Ovary (tissue), 3 donors: Measurements from ENCODE around the gene SKIL.

Experiments
- CTCF ChIP-seq, 3 donors: fragments of 450-650 bp in 2 of 3; fragments of 200-600 bp in 1 of 3; IDR thresholded peaks; one replicate each; pipeline versions ENCODE4 v1.5.1 to v1.8.0; 2016 to 2022; ENCODE audit warnings: antibody characterized with exemption in 3 of 3, mild to moderate bottlenecking in 1 of 3
- EP300 ChIP-seq: sonication (generic); formaldehyde crosslinking; IDR thresholded peaks from one replicate; pipeline ENCODE4 v1.6.1; 2017; ENCODE audit warnings: antibody characterized with exemption
- POLR2A ChIP-seq: fragments of 450-650 bp; IDR thresholded peaks from one replicate; pipeline ENCODE4 v1.6.1; 2017; ENCODE audit warnings: antibody characterized with exemption, mild to moderate bottlenecking, moderate library complexity
- donor health status: DM: no; HTN: no; CAD: no.

- TF ChIP-seq CTCF (IDR thresholded peaks at IDR 0.05): no peak
- TF ChIP-seq POLR2A: no peak
- no peak for TF ChIP-seq EP300
Observed at GRCh38 chr3:170356596-170357175, 829 bp upstream of the SKIL start.
